ENCODE results near the gene THBS2. TPM values are rescaled to one million over a fixed set of nuclear protein-coding genes. Genes with fewer than 3 reads are reported as not detected.

Gene THBS2
- total and polyA plus RNA-seq, 10 of the 15 experiments (the other 5 are each of a cell fraction or from before 2014, with no cell fraction given): 0.07 to 0.10 TPM; not detected in 8

DNA sequence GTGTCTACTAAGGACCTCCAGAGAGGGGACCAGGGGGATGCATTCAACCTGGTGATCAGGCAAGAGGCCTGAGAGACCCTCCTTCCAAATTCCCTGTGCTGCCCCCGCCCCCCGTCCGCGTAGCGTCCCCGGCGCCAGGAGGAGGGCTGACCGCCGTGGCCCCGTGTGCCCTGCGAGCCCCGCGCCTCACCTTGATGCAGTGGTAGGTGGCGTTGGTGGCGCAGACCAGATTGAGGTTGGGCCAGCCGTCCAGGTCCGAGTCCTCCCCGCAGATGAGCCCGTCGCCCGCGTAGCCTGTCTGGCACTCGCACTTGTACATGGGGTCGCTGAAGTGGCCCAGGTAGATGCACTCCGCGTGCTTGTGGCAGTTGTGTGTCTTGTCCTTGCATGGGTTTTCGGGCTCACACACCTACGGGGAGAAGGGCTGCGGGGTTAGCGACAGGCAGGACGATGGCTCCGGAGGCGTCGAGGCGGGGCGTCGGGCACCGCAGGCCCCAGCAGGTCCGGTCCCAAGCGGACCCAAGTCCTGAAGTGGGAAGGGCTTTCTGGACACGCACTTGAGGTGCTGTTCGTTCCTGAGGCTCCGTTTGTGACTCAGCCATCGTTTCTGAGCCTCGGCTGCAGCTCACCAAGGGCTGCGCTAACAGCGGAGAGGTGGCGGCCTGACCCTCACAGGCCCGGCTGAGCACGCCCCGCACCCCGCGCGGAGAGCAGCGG is 21.7 kb downstream of the THBS2 start:
- H3K9me3 ChIP-seq (replicated peaks; ENCODE audit: control insufficient read depth, insufficient read depth, low read length): peaks cover 2% of the 10 kb centered on the region; the same call in 1 of the 3 replicates
- no peak overlapping the region for H3K9ac ChIP-seq (ENCODE audit: control insufficient read depth, insufficient read depth, low read length)
- no peak for TF ChIP-seq NRF1 (conservative IDR thresholded peaks at IDR 0.05; ENCODE audit: low read depth, low read length)
- TF ChIP-seq SREBF2 (IDR thresholded peaks at IDR 0.05; ENCODE audit: low read length): no peak
- TF ChIP-seq SIX5 (IDR thresholded peaks at IDR 0.05; ENCODE audit: low read depth, low read length, severe bottlenecking): no peak
- TF ChIP-seq TBL1XR1 (IDR thresholded peaks at IDR 0.05; ENCODE audit: low read depth, low read length): no peak
- TF ChIP-seq RUNX3 (IDR thresholded peaks at IDR 0.05; ENCODE audit: low read length): no peak
- no peak for TF ChIP-seq TAF1 (IDR thresholded peaks at IDR 0.05; ENCODE audit: borderline replicate concordance, low read depth, low read length)
- TF ChIP-seq KAT2A (conservative IDR thresholded peaks at IDR 0.05; ENCODE audit: control insufficient read depth, low read depth, low read length): no peak
- TF ChIP-seq KLF5 (IDR thresholded peaks at IDR 0.05; ENCODE audit: partially characterized antibody): no peak
- no peak overlapping the region for H3K27ac ChIP-seq (ENCODE audit: control insufficient read depth, insufficient read depth)
- no peak overlapping the region for H3K4me3 ChIP-seq
- DNase-seq (ENCODE audit: low read depth, low spot score) (no peak), FAIRE-seq (no peak), ATAC-seq (no peak)
- no peaks in the 10 kb centered on the region for H3K36me3 ChIP-seq (ENCODE audit: control insufficient read depth in 2 of 2, insufficient read depth in 2 of 2, low read length in 1 of 2)
- H3K4me1 ChIP-seq (ENCODE audit: control insufficient read depth, insufficient read depth, low read length): no peaks in the 10 kb centered on the region
- in situ Hi-C loops (cut with MboI): no loop called here
- no peaks in the 10 kb centered on the region for H4K20me1 ChIP-seq (ENCODE audit: control insufficient read depth, insufficient read depth)
- no TSS peak for BruUV-seq (replicated peaks)
- H3K4me2 ChIP-seq (ENCODE audit: control insufficient read depth, insufficient read depth): no peak overlapping the region
- ChIA-PET POLR2A (no interaction called here), SMC1A (ENCODE audit: uncharacterized antibody, unreplicated experiment) (no interaction called here), CTCF (no interaction called here), RAD21 (ENCODE audit: unreplicated experiment) (no interaction called here)
- 90% methylated on average over 41 of the region's 55 CpGs for WGBS (ENCODE audit: insufficient coverage, insufficient replicate concordance, low lambda C conversion rate, missing lambda C conversion rate)
- H3K79me2 ChIP-seq (ENCODE audit: control insufficient read depth, insufficient read depth, low read length): no peaks in the 10 kb centered on the region
- H3K27me3 ChIP-seq (replicated peaks in 1 of 2; ENCODE audit: control insufficient read depth in 2 of 2, insufficient read depth in 2 of 2, low read length in 1 of 2): no peaks in the 10 kb centered on the region
- H2AFZ ChIP-seq (ENCODE audit: control insufficient read depth, low read depth, low read length): no peak overlapping the region
- intact Hi-C loops (cut with micrococcal nuclease; ENCODE audit: unreplicated experiment): no loop called here

All from GM12878 (cell line).